ENCODE measurements around the gene SOX5. TPM values are rescaled to one million over a fixed set of nuclear protein-coding genes. Genes with fewer than 3 reads are reported as not detected.

SOX5 gene
- total RNA-seq, 1 donor from 2014 or later = 2.9 TPM

GRCh38 chr12:23751641-23752040, 197.8 kb downstream of the SOX5 start:
- intact Hi-C loops (cut with micrococcal nuclease) = no loop called here
- H3K4me3 ChIP-seq = no peak overlapping the region
- DNase-seq = no peak

GRCh38 chr12:23750923-23751322, 198.5 kb downstream of the SOX5 start:
- Histone ChIP-seq H3K9me3 (replicated peaks) (no peaks in the 10 kb centered on the region), H3K4me1 (no peaks in the 10 kb centered on the region), H3K36me3 (no peaks in the 10 kb centered on the region), H3K4me3 (no peak overlapping the region), H3K27ac (replicated peaks) (no peak overlapping the region), H3K27me3 (ENCODE audit: low read depth) (no peaks in the 10 kb centered on the region)
- intact Hi-C loops (cut with micrococcal nuclease) = no loop called here
- no peak for TF ChIP-seq CTCF (IDR thresholded peaks at IDR 0.05; ENCODE audit: borderline replicate concordance)
- DNase-seq = no peak

More at GRCh38 chr12:23751641-23752040, 197.8 kb downstream of the SOX5 start:
- Histone ChIP-seq H3K27ac (replicated peaks) (no peak overlapping the region), H3K27me3 (ENCODE audit: low read depth) (no peaks in the 10 kb centered on the region), H3K36me3 (no peaks in the 10 kb centered on the region), H3K4me1 (no peaks in the 10 kb centered on the region), H3K9me3 (replicated peaks) (no peaks in the 10 kb centered on the region)
- no peak for TF ChIP-seq CTCF (IDR thresholded peaks at IDR 0.05; ENCODE audit: borderline replicate concordance)

- TF ChIP-seq CTCF (IDR thresholded peaks at IDR 0.05; ENCODE audit: borderline replicate concordance) = no peak
- Histone ChIP-seq H3K4me3 (no peak overlapping the region), H3K27me3 (ENCODE audit: low read depth) (no peaks in the 10 kb centered on the region), H3K27ac (replicated peaks) (no peak overlapping the region), H3K9me3 (replicated peaks) (no peaks in the 10 kb centered on the region), H3K4me1 (no peaks in the 10 kb centered on the region), H3K36me3 (peaks cover 1% of the 10 kb centered on the region)
- DNase-seq = no peak
- intact Hi-C loops (cut with micrococcal nuclease) = no loop called here
Observed at GRCh38 chr12:23744696-23745095, 204.8 kb downstream of the SOX5 start.

- H3K4me1 ChIP-seq = no peaks in the 10 kb centered on the region
- no peak overlapping the region for H3K4me3 ChIP-seq
- H3K36me3 ChIP-seq = peaks cover 9% of the 10 kb centered on the region
- TF ChIP-seq CTCF (IDR thresholded peaks at IDR 0.05; ENCODE audit: borderline replicate concordance) = no peak
- no peak overlapping the region for H3K27ac ChIP-seq (replicated peaks)
- no peak for DNase-seq
- H3K27me3 ChIP-seq (ENCODE audit: low read depth) = no peaks in the 10 kb centered on the region
- intact Hi-C loops (cut with micrococcal nuclease) = no loop called here
- no peaks in the 10 kb centered on the region for H3K9me3 ChIP-seq (replicated peaks)
Observed at GRCh38 chr12:23742574-23742973, 206.9 kb downstream of the SOX5 start.

- TF ChIP-seq CTCF (IDR thresholded peaks at IDR 0.05; ENCODE audit: borderline replicate concordance) = no peak
Observed at GRCh38 chr12:23731493-23731892, 218.0 kb downstream of the SOX5 start.

GRCh38 chr12:23731035-23731434, 218.4 kb downstream of the SOX5 start:
- no peak overlapping the region for H3K4me3 ChIP-seq
- H3K27ac ChIP-seq (replicated peaks) = no peak overlapping the region
- no peak for TF ChIP-seq CTCF (IDR thresholded peaks at IDR 0.05; ENCODE audit: borderline replicate concordance)
- no peaks in the 10 kb centered on the region for H3K36me3 ChIP-seq
- no peaks in the 10 kb centered on the region for H3K27me3 ChIP-seq (ENCODE audit: low read depth)
- no peak for DNase-seq
- H3K4me1 ChIP-seq = no peaks in the 10 kb centered on the region
- intact Hi-C loops (cut with micrococcal nuclease) = no loop called here
- H3K9me3 ChIP-seq (replicated peaks) = no peaks in the 10 kb centered on the region

More at GRCh38 chr12:23731493-23731892, 218.0 kb downstream of the SOX5 start:
- H3K36me3 ChIP-seq = no peaks in the 10 kb centered on the region
- DNase-seq = no peak
- no peaks in the 10 kb centered on the region for H3K9me3 ChIP-seq (replicated peaks)
- no peak overlapping the region for H3K27ac ChIP-seq (replicated peaks)
- no peaks in the 10 kb centered on the region for H3K27me3 ChIP-seq (ENCODE audit: low read depth)
- intact Hi-C loops (cut with micrococcal nuclease) = no loop called here
- no peak overlapping the region for H3K4me3 ChIP-seq
- no peaks in the 10 kb centered on the region for H3K4me1 ChIP-seq

Data from left ventricle myocardium inferior (tissue), 1 donor.